B cell (primary cell): ENCODE measurements around the gene OTOR.

Experiments used
- EZH2 ChIP-seq: IDR thresholded peaks from 2 replicates; pipeline ENCODE4 v1.6.1; 2012; ENCODE audit warnings: borderline replicate concordance, low read depth, mild to moderate bottlenecking, moderate library complexity, low read length; ENCODE audit not compliant: insufficient read depth, poor library complexity, severe bottlenecking
- TF ChIP-seq, protein P1 (sequence below): fragments of 200-600 bp; IDR thresholded peaks from one replicate; pipeline ENCODE4 v1.8.0; 2022; ENCODE audit warnings: antibody characterized with exemption, mild to moderate bottlenecking

DNA sequence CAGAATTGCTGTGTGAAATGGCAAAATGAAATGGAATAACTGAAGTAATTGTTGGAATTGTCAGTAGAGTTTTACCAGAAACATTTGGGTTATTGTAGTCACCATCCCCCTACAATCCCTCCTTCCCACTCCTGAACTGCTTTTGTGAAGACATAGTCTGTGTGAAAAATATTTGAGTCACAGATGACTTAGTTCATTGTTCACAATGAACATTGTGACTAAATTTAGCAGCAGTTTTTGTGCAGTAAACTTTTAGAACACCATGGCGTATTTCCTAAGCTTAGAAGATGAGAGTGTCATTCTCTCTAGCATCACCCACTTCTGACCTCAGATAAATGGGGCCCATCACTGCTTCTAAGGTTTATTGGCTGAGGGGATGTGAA lies 11.0 kb downstream of the OTOR start:
- TF ChIP-seq, protein P1, sequence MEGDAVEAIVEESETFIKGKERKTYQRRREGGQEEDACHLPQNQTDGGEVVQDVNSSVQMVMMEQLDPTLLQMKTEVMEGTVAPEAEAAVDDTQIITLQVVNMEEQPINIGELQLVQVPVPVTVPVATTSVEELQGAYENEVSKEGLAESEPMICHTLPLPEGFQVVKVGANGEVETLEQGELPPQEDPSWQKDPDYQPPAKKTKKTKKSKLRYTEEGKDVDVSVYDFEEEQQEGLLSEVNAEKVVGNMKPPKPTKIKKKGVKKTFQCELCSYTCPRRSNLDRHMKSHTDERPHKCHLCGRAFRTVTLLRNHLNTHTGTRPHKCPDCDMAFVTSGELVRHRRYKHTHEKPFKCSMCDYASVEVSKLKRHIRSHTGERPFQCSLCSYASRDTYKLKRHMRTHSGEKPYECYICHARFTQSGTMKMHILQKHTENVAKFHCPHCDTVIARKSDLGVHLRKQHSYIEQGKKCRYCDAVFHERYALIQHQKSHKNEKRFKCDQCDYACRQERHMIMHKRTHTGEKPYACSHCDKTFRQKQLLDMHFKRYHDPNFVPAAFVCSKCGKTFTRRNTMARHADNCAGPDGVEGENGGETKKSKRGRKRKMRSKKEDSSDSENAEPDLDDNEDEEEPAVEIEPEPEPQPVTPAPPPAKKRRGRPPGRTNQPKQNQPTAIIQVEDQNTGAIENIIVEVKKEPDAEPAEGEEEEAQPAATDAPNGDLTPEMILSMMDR, result no peak
- TF ChIP-seq EZH2, result no peak
